CD4-positive, alpha-beta T cell treated with Interleukin-4 for 4 hours (primary cell): ENCODE measurements around the gene NEUROD4.
A peak's percentile ranks its signal among the peaks of the same experiment; 100 is the strongest.

Source experiments
- DNase-seq: peaks from one replicate; pipeline ENCODE4 v3.0.0-alpha.2; 2020

Gene NEUROD4

DNA sequence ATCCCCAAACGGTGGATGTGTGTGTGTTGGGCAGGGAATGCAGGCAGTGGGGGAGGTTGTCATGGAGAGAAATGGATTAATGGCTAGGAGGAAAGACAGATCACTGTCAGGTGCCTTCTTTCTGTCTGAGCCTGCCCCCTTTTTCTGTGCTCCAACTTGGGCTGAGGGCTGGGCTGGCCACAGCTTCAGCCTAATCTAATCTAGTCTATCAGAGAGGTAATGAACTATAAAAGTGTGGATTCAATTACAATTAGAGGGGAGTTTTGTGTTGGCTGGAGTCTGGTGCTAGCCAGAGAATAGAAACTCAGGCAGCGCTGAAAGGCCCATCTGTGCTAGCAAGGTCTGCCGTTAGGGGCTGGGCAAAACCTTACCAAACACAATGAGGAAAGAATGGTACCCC lies 41.2 kb downstream of the NEUROD4 start:
- no peak for DNase-seq

DNA sequence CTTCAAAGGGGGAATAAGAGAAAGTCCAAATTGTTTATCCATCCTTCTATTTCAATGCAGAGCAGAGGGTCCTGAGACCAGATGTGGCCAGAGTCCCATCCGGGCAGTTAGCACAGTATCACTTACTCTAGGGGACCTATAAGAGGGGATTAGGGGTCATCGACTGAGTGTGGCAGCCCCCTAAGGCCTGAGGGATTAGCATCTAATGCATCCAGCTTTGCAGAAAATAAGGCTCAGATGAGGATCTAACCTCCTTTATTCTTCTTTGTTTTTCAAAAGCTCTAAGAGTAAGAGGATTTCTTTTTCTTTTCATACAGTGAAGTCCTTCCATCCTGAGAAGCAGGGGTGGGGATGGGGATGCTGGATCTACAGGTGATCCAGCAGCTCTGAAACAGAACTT lies 43.5 kb downstream of the NEUROD4 start:
- DNase-seq = no peak

DNA sequence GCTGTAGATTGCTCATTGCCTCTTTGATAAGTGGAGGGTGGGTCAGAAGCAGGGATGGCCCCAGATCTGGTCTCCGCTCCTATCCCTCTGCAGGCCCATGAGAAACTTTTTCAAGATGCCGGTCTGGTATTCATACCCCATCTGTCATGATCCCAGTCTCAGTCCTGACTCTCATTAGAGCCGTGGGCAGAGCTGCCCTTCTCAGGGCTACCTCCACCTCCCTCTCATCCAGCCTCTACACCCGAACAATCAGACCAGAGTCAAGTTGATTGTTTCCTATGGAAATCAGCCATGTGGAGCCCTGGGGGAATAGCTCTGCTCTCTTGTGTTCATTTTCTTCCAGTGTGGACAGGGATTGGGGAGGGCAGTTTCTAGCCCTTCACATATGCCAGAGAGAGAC lies 45.8 kb downstream of the NEUROD4 start:
- no peak for DNase-seq

DNA sequence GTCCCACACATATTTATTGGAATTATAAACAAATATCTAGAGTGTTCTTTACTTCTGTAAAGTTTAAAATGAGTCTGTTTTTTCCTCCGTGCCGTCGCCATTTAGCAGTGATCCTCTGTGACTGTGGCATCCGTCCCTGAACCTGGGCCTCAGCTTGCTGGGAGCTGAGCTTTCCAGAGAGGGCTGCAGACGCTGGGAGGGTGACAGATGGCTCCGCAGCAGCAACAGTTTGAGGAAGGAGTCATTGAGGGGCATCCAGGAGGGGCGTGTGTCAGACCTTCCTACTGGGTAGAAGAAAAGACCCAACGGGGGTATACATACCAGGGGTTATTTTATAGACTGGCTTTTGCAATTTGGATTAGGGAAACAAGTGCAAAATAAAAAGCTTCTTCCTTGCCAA lies 47.9 kb downstream of the NEUROD4 start:
- no peak for DNase-seq

DNA sequence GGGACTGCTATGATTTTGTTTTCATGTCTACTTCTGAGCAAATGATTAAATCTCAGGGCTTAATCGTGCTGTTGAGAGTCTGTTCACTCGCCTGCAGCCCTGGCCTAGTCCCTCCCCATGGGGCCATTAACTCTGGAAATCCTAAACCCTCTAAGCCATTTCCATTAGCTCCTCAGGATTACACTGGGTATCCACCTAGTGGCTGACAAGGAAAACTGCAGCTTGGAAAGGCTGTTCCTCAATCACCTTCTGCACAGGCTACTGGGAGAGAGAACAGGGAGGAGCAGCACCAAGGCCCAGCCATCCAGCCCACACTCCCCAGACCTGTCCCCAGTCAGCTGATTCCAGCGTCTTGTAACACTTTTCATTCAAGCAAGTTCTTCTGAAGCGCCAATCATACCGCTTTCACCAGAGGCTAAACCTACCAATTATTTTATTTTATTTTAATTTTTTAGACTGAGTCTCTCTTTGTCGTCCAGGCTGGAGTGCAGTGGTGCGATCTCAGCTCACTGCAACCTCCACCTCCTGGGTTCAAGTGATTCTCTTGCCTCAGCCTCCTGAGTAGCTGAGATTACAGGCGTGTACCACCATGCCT lies 48.7 kb downstream of the NEUROD4 start:
- peak; percentile 51 for DNase-seq

DNA sequence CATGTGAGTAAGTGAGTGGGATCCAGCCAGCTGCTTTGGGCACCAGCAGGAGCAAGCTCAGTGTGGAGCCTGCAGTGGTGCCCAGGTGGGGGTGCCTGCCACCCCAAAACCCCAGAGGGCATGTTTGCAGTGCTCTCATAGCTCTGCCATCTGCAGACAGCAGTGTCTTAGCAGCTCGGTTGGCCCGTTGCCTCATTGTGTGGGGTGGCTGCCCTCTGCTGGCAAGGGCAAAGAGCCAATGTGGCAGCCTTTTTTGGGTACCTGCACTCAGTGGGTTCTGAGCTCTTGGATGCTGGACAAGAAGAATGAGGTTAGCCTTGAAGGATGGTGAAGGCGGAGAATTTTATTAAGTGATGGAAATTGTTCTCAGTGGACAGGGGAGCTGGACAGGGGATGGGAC lies 52.3 kb downstream of the NEUROD4 start:
- DNase-seq = peak; percentile 74

DNA sequence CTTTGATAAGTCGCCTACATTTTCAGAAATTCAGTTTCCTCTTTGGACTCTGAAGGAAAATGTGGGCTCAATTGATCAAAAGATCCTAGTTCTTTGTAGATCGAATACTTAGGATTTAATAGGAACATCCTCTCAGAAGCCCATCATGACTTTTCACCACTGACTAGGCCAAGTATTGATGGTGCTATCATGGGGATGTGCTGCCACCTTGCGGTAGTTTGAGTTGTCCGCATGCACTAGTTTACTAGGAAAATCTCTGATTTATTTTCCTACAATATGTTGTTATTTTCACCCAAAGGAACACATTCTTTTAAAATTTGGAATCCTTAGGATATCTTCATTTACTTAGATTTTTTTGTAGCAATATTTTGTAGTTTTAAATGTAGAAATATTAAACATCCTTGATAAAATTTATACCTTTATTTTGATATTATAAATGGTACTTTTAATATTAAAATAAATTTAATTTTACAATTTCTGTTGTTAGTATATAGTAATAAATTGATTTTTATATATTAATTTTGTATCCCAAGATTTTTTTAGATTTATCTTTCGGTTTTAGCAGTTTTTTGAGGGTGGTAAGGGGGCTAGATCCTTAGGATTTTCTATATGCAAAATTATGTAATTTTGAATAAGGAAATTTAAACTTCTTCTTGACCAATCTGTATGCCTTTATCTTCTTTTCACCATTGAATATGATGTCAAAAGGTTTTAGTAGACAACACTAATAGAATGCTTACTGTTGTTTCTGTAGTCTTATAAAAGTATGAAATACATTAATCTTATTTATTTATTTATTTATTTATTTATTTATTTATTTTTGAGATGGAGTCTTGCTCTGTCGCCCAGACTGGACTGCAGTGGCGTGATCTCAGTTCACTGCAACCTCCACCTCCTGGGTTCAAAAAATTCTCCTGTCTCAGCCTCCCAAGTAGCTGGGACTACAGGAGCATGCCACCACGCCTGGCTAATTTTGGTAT lies 53.6 kb downstream of the NEUROD4 start:
- peak; percentile 74 for DNase-seq

DNA sequence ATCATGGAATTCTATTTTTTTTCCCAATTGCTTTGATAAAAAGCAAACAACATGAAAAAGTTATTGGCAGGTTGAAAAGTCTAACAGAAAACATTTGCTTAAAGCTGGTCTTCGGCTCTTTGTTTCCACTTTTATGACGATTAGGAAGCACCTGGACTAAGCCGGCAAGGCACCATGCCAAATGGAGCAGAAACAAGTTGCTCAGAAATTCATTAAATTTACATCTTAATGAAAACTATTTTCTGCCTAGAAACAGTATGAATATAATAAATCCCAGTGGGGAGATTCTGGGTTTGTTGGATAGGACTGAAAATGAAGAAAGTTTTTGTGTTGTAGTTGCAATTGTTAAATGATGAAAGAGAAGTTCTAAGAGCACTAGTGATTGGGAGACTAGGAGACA lies 55.0 kb downstream of the NEUROD4 start:
- DNase-seq = no peak
